Testis (tissue), 2 donors: ENCODE results near the gene MCTP1.

Experiments used
- CTCF ChIP-seq, 3 experiments: fragments of 450-650 bp in 2 of 3; fragments of 200-600 bp in 1 of 3; sonication (generic) in 1 of 3; IDR thresholded peaks; one replicate each; pipeline ENCODE4 v1.5.1; 2016 to 2019; ENCODE audit warnings: antibody characterized with exemption in 3 of 3, mild to moderate bottlenecking in 2 of 3, moderate library complexity in 1 of 3
- POLR2A ChIP-seq: fragments of 450-650 bp; IDR thresholded peaks from one replicate; pipeline ENCODE4 v1.6.1; 2017; ENCODE audit warnings: antibody characterized with exemption, mild to moderate bottlenecking, moderate library complexity

- TF ChIP-seq CTCF (IDR thresholded peaks at IDR 0.05) (no peak), POLR2A (no peak)
These were observed 592.9 kb downstream of the MCTP1 start for GRCh38 chr5:94691949-94692348.
